ENCODE data around the gene UPF3A.

DNA sequence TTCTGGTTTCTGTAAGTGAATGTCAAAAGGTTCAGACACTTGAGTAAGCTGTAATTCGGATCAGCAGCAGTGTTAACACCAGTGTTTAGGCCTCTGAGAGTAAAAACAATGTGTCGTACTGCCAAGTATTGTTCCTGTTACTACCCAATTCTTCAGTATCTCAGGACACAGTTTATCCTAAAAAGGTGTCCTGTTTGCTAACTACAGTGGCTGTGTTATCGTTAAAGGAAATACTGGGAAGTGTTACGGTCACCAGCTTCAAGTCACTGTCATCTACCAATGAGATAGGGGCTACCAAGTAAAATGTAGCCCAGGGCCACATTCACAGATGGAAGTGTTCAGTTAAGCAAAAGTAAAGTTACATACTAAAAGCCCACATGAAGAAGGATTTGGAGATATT is 2.3 kb upstream of the UPF3A start:
- TF ChIP-seq CTCF (IDR thresholded peaks at IDR 0.05) (no peak), POLR2A (IDR thresholded peaks at IDR 0.05) (no peak)
